Memory B cell (primary cell): ENCODE measurements around the gene FNDC3B.

ENCODE experiments used
- ATAC-seq: fragments of 150-1000 bp; cut with Tn5 transposase; 2 replicates; pipeline ENCODE4 v1.10.0; 2021; ENCODE audit warnings: low read depth, mild to moderate bottlenecking, moderate library complexity
- DNase-seq, 2 donors: peaks; one replicate each; pipeline ENCODE4 v3.0.0; 2022; ENCODE audit warnings: low spot score in 2 of 2
- H3K27ac Mint-ChIP-seq: one replicate; pipeline ENCODE4 v1.8.0; 2022; ENCODE audit warnings: mild to moderate bottlenecking, moderate library complexity, mixed read lengths
- H3K27me3 Mint-ChIP-seq: one replicate; pipeline ENCODE4 v1.8.0; 2022; ENCODE audit warnings: mixed read lengths
- H3K36me3 Mint-ChIP-seq: one replicate; pipeline ENCODE4 v1.8.0; 2022; ENCODE audit warnings: mild to moderate bottlenecking, mixed read lengths
- H3K4me1 Mint-ChIP-seq: one replicate; pipeline ENCODE4 v1.8.0; 2022; ENCODE audit warnings: mixed read lengths
- H3K4me3 Mint-ChIP-seq: one replicate; pipeline ENCODE4 v1.8.0; 2022; ENCODE audit warnings: mild to moderate bottlenecking, moderate library complexity, mixed read lengths
- H3K9me3 Mint-ChIP-seq: one replicate; pipeline ENCODE4 v1.8.0; 2022; ENCODE audit warnings: mixed read lengths

Gene FNDC3B

DNA sequence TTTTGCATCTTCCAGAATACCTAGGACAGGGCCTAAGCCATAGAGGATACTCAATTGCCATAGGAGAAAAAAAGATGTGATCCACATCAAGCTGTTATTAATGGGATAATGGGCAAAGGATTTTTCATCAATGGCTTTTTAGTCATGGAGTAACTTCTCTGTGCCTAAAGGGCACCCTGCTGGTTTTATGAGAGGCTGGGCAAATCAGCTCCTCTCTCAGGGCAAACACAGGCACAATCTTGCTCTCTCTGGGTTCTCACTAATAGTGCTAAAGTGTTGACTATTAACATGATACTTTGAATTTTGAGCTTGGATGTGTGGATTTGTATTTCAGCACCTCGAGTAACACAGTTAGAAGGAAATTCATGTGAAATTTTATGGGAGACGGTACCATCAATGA lies 341.3 kb downstream of the FNDC3B start:
- H3K9me3 Mint-ChIP-seq: peaks cover 6% of the 10 kb centered on the region
- no peaks in the 10 kb centered on the region for H3K27me3 Mint-ChIP-seq
- DNase-seq (no peak), ATAC-seq (no peak)
- no peak overlapping the region for H3K4me3 Mint-ChIP-seq
- H3K4me1 Mint-ChIP-seq: no peaks in the 10 kb centered on the region
- peaks cover 47% of the 10 kb centered on the region for H3K36me3 Mint-ChIP-seq
- no peak overlapping the region for H3K27ac Mint-ChIP-seq

DNA sequence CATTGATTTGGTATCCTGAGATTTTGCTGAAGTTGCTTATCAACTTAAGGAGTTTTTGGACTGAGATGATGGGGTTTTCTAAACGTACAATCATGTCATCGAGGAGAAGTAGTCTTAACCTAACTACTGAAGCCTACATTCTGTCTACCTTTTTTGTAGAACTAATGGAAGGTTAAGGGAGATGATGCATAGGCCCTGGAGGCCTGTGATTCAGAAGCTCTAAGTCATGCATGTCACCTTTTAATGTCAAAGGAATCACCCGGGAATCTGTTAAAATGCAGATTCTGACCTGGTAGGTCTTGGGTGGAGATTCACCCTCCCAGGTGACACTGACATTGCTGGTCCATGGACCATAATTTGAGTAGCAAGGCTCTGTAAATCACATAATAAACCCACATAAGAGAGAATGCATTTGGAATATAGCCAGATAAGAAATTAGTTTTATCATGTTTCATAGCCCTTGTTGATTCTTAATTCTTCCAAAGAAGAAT lies 344.0 kb downstream of the FNDC3B start:
- no peak for ATAC-seq

DNA sequence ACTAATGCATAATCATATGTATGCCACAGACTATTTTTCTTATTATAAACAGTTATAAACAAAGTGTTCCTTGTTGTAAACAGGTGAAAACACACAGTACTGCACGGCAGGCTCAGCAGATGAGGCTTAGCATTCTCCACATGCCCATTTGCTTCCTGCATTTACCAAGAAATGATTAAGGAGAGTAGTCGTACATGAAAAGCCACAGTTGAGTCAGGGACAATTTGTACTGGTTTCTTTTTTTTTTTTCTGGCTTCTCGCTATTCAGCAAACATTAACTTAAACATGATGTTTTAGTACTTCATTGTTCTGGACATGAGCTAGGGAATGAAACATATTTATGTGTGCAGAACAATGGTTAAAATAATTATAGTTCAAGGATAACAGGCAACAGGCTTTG lies 345.5 kb downstream of the FNDC3B start:
- no peak overlapping the region for H3K27ac Mint-ChIP-seq
- no peak for ATAC-seq
- H3K27me3 Mint-ChIP-seq: no peaks in the 10 kb centered on the region
- no peak overlapping the region for H3K4me3 Mint-ChIP-seq
- H3K9me3 Mint-ChIP-seq: peaks cover 6% of the 10 kb centered on the region
- peaks cover 28% of the 10 kb centered on the region for H3K36me3 Mint-ChIP-seq
- no peak for DNase-seq
- no peaks in the 10 kb centered on the region for H3K4me1 Mint-ChIP-seq

More for the DNA sequence above, 344.0 kb downstream of the FNDC3B start:
- H3K4me1 Mint-ChIP-seq: no peaks in the 10 kb centered on the region
- H3K4me3 Mint-ChIP-seq: no peak overlapping the region
- no peaks in the 10 kb centered on the region for H3K27me3 Mint-ChIP-seq
- no peak overlapping the region for H3K27ac Mint-ChIP-seq
- H3K9me3 Mint-ChIP-seq: peaks cover 6% of the 10 kb centered on the region
- no peak for DNase-seq
- H3K36me3 Mint-ChIP-seq: peaks cover 43% of the 10 kb centered on the region

DNA sequence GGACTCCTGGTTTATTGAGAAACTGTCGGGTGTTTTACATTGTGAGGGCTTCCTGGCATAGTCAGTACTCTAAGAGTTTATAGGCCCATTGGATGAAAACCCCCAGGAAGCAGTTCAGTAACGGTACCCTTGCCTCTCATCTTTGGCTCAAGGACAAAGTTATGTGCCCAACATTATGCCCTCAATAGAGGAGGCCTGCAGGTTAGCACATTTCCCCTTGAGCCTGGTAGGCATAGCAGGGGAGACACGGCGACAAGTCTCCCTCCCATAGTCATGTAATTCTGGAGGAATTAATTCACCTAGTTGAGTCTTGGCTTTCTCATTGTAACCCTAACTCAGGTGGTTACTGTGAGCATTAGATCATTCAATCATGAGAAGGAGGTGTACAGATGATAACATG lies 348.4 kb downstream of the FNDC3B start:
- H3K36me3 Mint-ChIP-seq: peaks cover 5% of the 10 kb centered on the region

DNA sequence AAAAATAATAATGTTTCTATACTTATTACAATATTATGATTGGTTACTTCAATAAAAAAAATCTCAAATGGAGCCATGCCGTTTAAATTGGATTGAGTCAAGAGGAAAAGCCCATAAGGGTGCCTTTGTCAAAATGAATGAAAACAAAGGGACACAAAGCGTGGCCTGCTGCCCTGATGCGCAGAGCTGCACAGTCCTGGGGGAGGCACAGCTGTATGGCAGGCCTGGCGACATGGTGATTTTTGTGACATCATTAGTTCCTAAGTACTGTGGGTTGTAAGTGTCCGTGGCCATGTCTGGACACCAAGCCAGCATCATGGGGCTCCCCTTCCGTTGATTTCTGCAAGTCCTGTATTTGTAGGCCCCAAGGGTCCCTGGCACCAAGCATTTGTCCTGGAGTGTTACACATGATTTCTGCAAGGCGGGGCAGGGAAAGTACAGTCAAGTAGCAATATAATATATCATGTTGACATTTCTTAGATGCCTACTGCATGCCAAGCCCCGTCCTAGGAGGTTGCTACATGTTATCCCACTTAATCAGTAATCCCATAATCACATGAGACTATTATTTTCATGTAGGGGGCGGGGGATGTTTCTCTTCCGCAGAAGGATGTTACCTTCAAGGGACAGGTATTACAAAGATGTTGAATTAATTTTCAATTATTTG lies 349.2 kb downstream of the FNDC3B start:
- H3K4me1 Mint-ChIP-seq: no peaks in the 10 kb centered on the region
- peaks cover 3% of the 10 kb centered on the region for H3K9me3 Mint-ChIP-seq
- no peak for ATAC-seq
- no peak for DNase-seq
- no peak overlapping the region for H3K27ac Mint-ChIP-seq
- peaks cover 2% of the 10 kb centered on the region for H3K36me3 Mint-ChIP-seq
- no peaks in the 10 kb centered on the region for H3K27me3 Mint-ChIP-seq
- H3K4me3 Mint-ChIP-seq: no peak overlapping the region

More for the DNA sequence above, 348.4 kb downstream of the FNDC3B start:
- Mint-ChIP-seq H3K27ac (no peak overlapping the region), H3K9me3 (no peaks in the 10 kb centered on the region), H3K4me1 (no peaks in the 10 kb centered on the region), H3K27me3 (no peaks in the 10 kb centered on the region), H3K4me3 (no peak overlapping the region)
- no peak for ATAC-seq
- no peak for DNase-seq

DNA sequence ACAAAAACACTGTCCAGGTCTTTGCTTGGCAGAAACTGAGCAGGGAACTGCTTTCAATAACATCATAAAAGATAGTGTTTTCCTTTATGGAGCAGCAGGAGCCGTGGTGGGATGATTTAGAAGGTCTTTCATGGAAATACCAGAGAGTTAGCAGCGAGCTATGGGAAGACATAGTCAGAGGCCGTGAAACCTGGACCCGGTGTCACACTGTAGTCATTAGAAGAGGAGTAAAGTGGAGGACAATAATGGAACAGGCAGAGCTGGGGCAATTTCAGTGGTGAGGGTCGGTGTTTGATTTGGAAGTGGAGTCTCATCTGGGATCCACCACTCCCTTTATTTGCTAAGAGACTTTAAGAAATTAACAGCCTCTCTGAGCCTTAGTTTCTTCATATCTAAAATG lies 351.4 kb downstream of the FNDC3B start:
- peaks cover 2% of the 10 kb centered on the region for H3K36me3 Mint-ChIP-seq
- H3K27me3 Mint-ChIP-seq: no peaks in the 10 kb centered on the region
- no peak overlapping the region for H3K27ac Mint-ChIP-seq
- DNase-seq: no peak
- H3K9me3 Mint-ChIP-seq: peaks cover 3% of the 10 kb centered on the region
- H3K4me3 Mint-ChIP-seq: no peak overlapping the region
- H3K4me1 Mint-ChIP-seq: no peaks in the 10 kb centered on the region
- no peak for ATAC-seq

DNA sequence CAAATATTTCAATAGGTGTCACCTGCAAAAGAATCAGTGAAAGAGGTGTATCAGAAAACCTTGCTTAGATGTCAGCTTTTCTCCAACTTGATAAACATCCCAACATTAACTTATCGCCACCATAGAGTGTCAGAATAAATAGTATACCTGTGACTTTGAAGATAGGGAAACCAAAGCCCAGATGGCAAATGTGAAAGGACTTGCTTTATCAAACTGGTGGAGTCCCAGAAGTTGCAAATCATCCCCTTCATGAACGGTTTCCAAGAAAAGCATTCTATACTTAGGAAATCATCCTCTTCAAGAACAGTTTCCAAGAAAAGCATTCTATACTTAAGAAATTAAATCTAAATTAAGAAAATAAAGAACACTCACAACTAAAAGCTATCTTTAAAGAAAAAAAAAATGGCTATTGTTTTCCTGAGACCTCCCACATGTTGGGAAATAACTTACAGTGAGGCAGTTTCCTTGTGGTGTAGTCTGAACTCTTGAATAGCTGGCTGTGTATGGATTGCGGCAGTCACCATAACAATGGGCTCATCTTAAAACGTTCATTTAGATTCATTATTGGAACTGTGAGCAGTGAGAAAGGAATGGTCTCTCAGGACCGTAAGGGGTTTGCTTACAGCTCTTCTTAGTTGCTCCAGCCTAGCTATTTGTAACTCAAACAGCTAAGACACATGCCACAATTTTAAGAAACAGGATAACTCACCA lies 352.4 kb downstream of the FNDC3B start:
- DNase-seq (no peak), ATAC-seq (no peak)
- Mint-ChIP-seq H3K27ac (no peak overlapping the region), H3K9me3 (peaks cover 3% of the 10 kb centered on the region), H3K4me3 (no peak overlapping the region), H3K27me3 (no peaks in the 10 kb centered on the region), H3K4me1 (no peaks in the 10 kb centered on the region), H3K36me3 (peaks cover 2% of the 10 kb centered on the region)

DNA sequence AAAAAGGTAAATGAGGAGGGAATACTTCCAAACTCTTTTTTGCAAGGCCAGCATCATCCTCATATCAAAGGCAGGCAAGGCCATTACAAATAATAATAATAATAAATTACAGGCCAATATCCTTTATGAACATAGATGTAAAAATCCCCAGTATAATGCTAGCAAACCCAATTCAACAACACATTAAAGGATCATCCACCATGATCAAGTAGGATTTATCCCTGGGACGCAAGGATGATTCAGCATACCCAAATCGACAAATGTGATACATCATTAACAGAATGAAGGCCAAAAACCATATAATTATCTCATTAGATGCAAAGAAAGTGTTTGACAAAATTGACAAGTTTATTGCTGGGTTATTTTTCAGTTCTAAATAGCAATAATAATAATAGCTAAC lies 355.3 kb downstream of the FNDC3B start:
- H3K27me3 Mint-ChIP-seq: no peaks in the 10 kb centered on the region
- H3K27ac Mint-ChIP-seq: no peak overlapping the region
- no peaks in the 10 kb centered on the region for H3K4me1 Mint-ChIP-seq
- ATAC-seq (no peak), DNase-seq (no peak)
- H3K9me3 Mint-ChIP-seq: peaks cover 3% of the 10 kb centered on the region
- H3K4me3 Mint-ChIP-seq: no peak overlapping the region
- H3K36me3 Mint-ChIP-seq: no peaks in the 10 kb centered on the region

DNA sequence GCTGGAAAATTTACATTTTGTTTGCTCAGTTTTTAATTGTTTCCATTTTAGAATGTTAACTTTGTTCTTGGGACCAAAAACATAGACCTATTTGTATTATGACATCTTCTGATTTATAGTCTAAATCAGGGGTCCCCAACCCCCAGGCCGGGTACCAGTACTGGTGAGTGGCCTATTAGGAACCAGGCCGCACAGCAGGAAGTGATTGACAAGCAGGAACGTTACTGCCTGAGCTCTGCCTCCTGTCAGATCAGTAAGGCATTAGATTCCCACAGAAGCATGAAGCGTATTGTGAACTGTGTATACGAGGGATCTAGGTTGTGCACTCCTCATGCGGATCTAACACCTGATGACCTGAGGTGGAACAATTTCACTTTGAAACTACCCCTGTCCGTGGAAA lies 357.0 kb downstream of the FNDC3B start:
- Mint-ChIP-seq H3K4me3 (no peak overlapping the region), H3K4me1 (no peaks in the 10 kb centered on the region), H3K27me3 (peaks cover 1% of the 10 kb centered on the region), H3K36me3 (peaks cover 4% of the 10 kb centered on the region), H3K27ac (no peak overlapping the region), H3K9me3 (peaks cover 3% of the 10 kb centered on the region)
- no peak for ATAC-seq
- DNase-seq: no peak

DNA sequence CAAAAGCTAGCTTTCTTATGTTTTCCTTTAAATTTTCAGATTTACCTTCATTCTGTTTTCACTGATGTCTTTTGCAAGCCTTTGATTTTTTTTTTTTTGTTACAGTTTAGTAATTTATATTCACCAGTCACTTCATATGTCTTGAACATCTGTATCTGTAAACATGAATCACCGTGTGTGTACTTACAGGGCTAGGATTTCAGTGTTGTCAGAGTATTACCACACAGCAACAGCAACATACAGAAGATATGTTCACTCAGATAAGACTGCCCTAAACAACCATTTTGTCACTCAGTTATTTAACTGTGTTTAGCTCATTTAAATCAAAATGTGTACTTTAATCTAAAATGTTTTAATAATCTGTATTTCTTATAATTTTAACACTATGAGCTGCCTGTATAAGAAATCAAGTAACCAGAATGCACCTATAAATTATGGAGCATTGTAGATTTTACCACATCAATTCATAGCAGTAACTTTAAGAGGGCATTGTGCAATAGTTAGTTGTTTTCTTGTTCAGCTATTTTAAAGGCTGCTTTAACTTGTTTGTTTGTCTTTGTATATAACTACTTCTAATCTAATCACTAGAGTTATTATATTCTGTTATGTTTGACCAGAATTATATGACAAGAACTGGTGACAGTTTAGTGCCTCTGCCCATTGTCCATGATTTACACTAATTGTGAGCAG lies 358.5 kb downstream of the FNDC3B start:
- H3K27ac Mint-ChIP-seq: no peak overlapping the region
- no peaks in the 10 kb centered on the region for H3K4me1 Mint-ChIP-seq
- peaks cover 3% of the 10 kb centered on the region for H3K9me3 Mint-ChIP-seq
- H3K4me3 Mint-ChIP-seq: no peak overlapping the region
- H3K27me3 Mint-ChIP-seq: peaks cover 3% of the 10 kb centered on the region
- H3K36me3 Mint-ChIP-seq: peaks cover 5% of the 10 kb centered on the region
- DNase-seq: no peak
- no peak for ATAC-seq

DNA sequence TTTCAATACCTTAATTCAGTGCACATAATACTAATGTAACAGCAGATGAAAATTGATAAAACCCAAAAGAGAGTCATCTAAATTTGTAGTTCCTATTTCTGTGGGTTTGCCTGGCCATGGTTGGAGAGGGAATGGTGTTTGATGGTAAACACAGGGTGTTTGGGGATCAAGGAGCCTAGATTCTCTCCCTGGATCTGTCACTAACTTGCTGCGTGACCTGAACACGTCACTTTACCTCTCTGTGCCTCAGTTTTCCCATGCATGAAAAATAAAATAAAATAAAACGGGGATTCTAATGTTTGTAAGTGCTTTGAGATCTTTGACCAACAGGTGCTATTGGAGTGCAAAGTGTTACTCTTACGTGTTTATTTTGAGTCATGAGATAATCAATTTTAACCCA lies 359.1 kb downstream of the FNDC3B start:
- Mint-ChIP-seq H3K27ac (no peak overlapping the region), H3K9me3 (no peaks in the 10 kb centered on the region), H3K36me3 (peaks cover 5% of the 10 kb centered on the region), H3K4me1 (no peaks in the 10 kb centered on the region), H3K4me3 (no peak overlapping the region), H3K27me3 (peaks cover 3% of the 10 kb centered on the region)
- DNase-seq (no peak), ATAC-seq (no peak)

DNA sequence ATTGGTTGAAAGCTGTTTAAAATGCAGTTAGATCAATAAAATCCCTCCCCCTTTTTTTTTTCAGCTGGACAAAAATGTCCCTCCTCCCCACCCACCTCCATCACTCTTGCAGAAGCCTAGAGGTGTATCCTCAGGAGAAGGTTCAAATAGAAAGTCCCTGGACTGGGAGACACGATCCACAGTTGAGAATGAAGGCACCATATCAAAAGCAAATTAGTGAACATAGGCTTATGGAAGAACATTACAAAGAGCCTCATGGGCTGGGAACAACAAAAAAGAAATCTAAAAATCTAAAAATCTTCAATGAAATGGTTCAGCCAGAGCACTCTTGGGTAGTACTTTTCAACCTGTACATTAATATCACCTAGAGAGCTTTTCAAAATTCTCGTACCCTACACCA lies 362.7 kb downstream of the FNDC3B start:
- H3K27me3 Mint-ChIP-seq: peaks cover 4% of the 10 kb centered on the region
- H3K4me3 Mint-ChIP-seq: no peak overlapping the region
- H3K36me3 Mint-ChIP-seq: peaks cover 5% of the 10 kb centered on the region
- H3K9me3 Mint-ChIP-seq: no peaks in the 10 kb centered on the region
- DNase-seq (no peak), ATAC-seq (no peak)
- H3K4me1 Mint-ChIP-seq: no peaks in the 10 kb centered on the region
- H3K27ac Mint-ChIP-seq: no peak overlapping the region

DNA sequence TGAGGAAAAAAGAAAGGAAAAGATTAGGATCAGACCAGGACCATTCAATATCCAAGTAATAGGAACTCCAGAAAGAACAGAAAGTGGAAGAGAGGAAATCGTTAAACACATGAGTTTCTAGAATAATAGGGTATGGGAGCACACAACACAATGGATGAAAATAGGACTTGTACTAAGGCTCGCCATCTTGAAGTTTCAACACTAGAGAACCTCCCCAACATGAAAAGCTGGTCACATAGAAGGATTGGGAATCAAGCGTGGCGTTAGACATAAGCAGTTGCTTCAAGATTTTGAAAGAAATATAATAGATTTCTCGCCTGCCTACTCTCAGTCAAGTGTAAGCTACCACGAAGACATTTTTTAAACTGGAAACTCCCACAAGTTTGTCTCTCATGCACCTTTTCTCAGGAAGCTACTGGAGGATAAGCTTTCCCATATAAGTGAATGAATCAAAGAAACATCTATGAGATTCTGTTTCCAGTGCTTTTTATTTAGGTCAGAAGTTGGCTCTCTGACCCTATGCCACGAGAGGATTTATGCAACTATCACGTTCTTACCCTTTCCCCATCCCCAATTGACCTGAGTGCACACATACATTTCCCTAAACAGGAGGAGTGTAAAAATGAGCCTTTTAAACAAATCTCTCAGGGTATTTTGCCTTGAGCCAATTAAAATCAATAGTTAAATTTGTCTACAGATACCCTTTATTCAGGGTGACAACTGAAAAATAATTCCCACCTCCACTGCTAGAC lies 363.7 kb downstream of the FNDC3B start:
- no peak overlapping the region for H3K27ac Mint-ChIP-seq
- no peaks in the 10 kb centered on the region for H3K9me3 Mint-ChIP-seq
- H3K36me3 Mint-ChIP-seq: peaks cover 5% of the 10 kb centered on the region
- peaks cover 4% of the 10 kb centered on the region for H3K27me3 Mint-ChIP-seq
- DNase-seq (no peak), ATAC-seq (no peak)
- no peak overlapping the region for H3K4me3 Mint-ChIP-seq
- H3K4me1 Mint-ChIP-seq: no peaks in the 10 kb centered on the region
